LNCaP clone FGC (cell line): Measurements from ENCODE around the gene FAM180B.
A peak's percentile ranks its signal among the peaks of the same experiment; 100 is the strongest.
"Not testable (repeated sequence)": the region's sequence is repeated elsewhere in the genome, so short reads cannot be mapped to it uniquely, and the experiment has no call there.

ENCODE experiments used
- DNase-seq: peaks from one replicate; pipeline ENCODE4 v3.0.0-alpha.2; 2011; ENCODE audit warnings: low read depth
- H3K4me3 ChIP-seq: 2 replicates; pipeline ENCODE4 v1.5.1; 2011; ENCODE audit warnings: mild to moderate bottlenecking, low read depth, low read length, control low read depth
- CTCF ChIP-seq: IDR thresholded peaks from 2 replicates; pipeline ENCODE4 v1.5.1; 2012; ENCODE audit warnings: mild to moderate bottlenecking; ENCODE audit not compliant: control insufficient read depth, insufficient read depth; ENCODE audit errors: extremely low read depth

FAM180B gene

GRCh38 chr11:47560426-47560825 is 26.1 kb upstream of the FAM180B start:
- no peak overlapping the region for H3K4me3 ChIP-seq
- DNase-seq = no peak
- TF ChIP-seq CTCF = no peak

GRCh38 chr11:47562393-47562792 is 24.1 kb upstream of the FAM180B start:
- not testable (repeated sequence) for DNase-seq, H3K4me3 ChIP-seq

GRCh38 chr11:47564366-47564765 is 22.1 kb upstream of the FAM180B start:
- not testable (repeated sequence) for DNase-seq
- H3K4me3 ChIP-seq = peak overlapping the region; percentile 92; the same call in 1 of the 2 replicates

GRCh38 chr11:47564933-47565339 is 21.5 kb upstream of the FAM180B start:
- H3K4me3 ChIP-seq = peak overlapping the region; percentile 92
- no peak for TF ChIP-seq CTCF
- no peak for DNase-seq

GRCh38 chr11:47565340-47566148 is 20.9 kb upstream of the FAM180B start, which contains the start of gene PTPMT1:
Gene PTPMT1, plus strand, starts transcription at chr11:47565599. Its CDS starts 24 bp downstream, at chr11:47565623.
- DNase-seq = peak; percentile 17
- no peak for TF ChIP-seq CTCF
- H3K4me3 ChIP-seq = peak within 1 kb of the TSS; percentile 92

- peak overlapping the region; percentile 92 for H3K4me3 ChIP-seq
- DNase-seq = no peak
- no peak for TF ChIP-seq CTCF
These were observed 20.3 kb upstream of the FAM180B start for GRCh38 chr11:47566149-47566698.

GRCh38 chr11:47569646-47570045 is 16.8 kb upstream of the FAM180B start:
- H3K4me3 ChIP-seq = no peak overlapping the region
- no peak for DNase-seq
- TF ChIP-seq CTCF = no peak
